Stimulated activated CD8-positive, alpha-beta memory T cell treated with anti-CD3 and anti-CD28 coated beads, Interleukin-2, amount 100 ng/mL, for 48 hours (primary cell): ENCODE results near the gene NCAM2.

ENCODE experiments used
- DNase-seq, 2 donors: peaks; one replicate each; pipeline ENCODE4 v3.0.0-alpha.2; 2020; ENCODE audit warnings: low read depth in 2 of 2

The NCAM2 gene

DNA sequence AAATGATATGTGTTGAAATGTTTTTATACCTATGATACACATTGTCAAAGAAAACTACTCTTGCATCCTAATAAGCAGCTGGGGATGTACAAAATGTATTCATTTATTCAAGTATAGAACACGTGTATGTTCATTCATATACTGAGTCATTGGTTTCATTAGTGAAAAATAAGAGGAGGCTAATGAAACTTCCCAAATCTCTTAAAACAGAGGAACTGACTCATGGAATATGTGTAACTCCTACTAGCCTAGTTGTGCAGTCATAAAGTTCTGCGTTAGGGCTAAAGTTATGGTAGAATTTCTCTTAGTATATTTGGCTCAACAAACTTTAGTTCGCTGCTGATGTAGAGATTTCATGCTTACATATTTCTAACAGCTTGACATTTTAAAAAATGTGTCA, 441.6 kb downstream of the NCAM2 start:
- DNase-seq: no peak

DNA sequence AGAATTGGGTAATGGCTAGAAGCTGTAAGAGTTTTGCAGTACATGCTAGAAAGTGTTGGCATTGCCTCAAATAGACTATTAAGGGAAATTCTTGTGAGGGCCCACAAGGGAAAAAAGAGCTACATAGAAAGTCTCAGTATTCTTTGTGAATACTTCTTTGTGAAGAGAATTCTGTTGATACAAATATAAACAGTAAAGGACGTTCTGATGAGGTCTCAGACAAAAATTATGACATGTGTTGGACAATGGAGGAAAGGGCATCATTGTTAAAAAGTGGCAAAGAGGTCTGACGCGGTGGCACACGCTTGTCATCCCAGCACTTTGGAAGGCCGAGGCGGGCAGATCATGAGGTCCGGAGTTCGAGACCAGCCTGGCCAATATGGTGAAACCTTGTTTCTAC, 458.9 kb downstream of the NCAM2 start:
- no peak for DNase-seq

GRCh38 chr21:21458124-21458631, 460.0 kb downstream of the NCAM2 start:
- no peak for DNase-seq

- DNase-seq: no peak
Observed at GRCh38 chr21:21460979-21461378, 462.8 kb downstream of the NCAM2 start.

GRCh38 chr21:21463456-21463855, 465.2 kb downstream of the NCAM2 start:
- no peak for DNase-seq

DNA sequence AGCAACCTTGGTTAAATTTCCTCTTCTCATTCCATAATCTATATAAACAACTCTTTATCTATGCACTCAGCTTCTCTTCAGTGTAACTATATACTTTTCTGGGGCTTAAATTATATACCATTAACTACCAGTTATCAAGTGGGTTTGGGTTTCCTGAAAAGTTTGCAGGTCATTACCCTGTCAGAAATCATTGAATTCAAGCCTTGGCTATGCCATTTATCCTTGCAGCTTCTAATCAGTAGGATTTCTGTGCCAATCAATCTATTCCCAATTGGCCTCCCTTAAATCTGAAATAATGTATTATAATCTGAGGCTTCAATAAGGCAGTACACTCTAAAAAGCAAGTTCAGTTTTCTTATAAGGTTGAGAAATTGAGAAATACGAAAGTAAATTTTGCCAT, 466.5 kb downstream of the NCAM2 start:
- DNase-seq: no peak

DNA sequence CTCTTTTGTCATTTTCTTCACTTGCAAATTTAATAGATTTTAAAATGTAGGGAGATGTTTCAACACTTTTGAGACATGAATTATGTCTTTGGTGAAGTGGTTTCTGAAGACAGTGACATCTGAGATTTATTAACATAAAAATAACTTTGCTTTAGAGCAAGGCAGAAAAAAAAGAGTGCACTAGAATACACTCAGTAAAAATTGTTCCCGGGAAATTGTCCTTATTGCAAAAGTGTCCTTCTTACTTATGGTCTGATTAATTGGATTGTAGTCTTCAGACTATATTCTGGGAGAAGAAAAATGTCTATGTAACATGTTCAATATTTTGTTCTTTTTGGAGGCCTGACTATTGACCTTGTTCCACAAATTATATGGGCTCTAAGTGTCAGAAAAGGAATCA, 468.5 kb downstream of the NCAM2 start:
- no peak for DNase-seq

- DNase-seq: no peak
Observed at GRCh38 chr21:21468003-21468402, 469.8 kb downstream of the NCAM2 start.

GRCh38 chr21:21481239-21481638, 483.0 kb downstream of the NCAM2 start:
- DNase-seq: no peak

DNA sequence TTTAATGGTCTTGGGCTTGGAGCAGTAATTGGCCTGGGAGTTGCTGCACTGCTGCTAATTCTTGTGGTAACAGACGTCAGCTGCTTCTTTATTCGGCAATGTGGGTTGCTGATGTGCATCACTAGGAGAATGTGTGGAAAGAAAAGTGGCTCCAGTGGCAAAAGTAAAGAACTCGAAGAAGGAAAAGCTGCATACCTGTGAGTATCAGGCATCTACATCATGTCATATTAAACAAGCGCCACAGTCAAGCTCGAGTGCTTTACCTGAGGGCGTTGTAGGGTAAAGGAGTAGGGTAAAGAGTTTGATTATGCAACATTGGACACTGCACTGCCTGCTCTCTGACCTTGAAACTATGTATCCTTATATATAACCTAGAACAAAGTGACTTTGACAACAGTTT, 510.6 kb downstream of the NCAM2 start:
- no peak for DNase-seq

DNA sequence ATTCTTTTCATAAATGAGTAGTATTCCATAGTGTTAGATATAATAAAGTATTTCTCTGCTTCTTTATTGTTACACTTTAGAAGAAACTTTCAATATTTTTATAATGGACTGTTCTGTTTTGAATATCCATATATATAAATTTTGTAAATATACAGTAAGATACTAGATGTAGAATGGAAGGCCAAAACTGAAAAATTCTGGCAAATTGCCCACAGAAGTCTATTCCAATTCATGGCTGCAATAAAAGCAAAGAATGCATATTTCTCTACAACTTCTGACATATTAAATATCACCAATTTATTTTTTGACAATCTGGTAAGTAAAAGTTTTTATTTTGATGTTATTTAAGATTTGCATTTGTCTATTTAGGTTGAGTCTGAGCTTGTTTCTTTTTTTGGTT, 532.5 kb downstream of the NCAM2 start:
- DNase-seq: no peak

- DNase-seq: no peak
Observed at GRCh38 chr21:21547368-21547953, 549.3 kb downstream of the NCAM2 start.

DNA sequence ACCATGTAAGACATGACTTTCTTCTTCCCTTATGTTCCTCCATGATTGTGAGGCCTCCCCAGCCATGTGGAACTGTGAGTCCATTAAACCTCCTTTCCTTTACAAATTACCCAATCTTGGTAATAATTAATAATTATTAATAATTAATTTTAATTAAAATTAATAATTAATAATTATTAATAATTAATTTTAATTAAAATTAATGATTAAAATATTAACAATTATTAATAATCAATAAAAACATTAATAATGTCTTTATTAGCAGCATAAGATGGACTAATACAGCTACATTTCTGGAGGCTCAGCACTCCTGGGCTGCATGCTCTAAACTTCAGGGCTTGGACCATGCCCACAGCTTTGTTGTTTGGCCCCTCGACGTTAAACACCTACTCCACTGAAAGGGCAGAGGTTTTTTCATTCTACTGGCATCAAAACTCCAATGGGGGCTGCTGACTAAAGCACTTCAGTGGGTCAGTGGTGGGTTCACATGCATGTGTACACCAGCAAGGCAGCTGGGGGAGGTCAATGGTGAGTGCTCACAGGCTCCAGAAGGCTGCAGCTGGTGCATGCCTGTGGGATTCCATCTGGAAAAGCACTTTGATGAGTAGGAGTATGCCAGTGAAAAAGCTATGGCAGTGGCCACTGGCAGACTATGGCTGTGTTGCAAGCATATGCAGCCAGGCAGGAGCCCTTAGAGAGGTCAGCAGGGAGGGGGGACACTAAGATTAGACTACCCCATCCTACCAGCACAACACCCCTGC, 561.3 kb downstream of the NCAM2 start:
- no peak for DNase-seq
